ENCODE data around the gene PCED1A.

Gene PCED1A

GRCh38 chr20:2865101-2865500 is 24.6 kb upstream of the PCED1A start:
- no peak for DNase-seq
- Histone ChIP-seq H3K4me1 (no peaks in the 10 kb centered on the region), H3K4me3 (no peak overlapping the region), H3K9me3 (no peaks in the 10 kb centered on the region), H3K36me3 (peaks cover 59 to 70% (median 59%) of the 10 kb centered on the region in 3 donors), H3K27ac (no peak overlapping the region), H3K27me3 (no peaks in the 10 kb centered on the region)
- intact Hi-C loops (cut with DNase I; ENCODE audit: low total_unique reads): no loop called here
- TF ChIP-seq CTCF (IDR thresholded peaks at IDR 0.05): no peak

DNA sequence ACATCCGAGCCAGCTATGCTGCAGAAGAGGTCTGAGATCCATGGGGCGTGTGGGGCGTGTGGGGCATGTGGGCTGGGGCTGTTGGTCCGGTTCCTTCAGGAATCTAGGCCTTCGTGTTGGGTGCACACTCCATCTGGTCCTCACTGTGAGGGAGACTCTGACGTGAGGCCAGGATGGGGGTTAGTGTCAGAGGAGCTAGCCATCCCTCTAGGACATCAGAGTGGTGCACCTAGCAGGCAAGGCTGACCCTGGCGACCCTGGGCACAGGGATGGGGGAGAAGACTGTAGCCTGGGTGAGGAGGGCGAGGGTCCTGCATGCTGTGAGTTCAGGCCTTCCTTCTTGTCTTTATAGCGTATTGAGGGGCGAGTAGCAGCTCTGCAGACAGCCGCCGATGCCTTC is 24.2 kb upstream of the PCED1A start:
- intact Hi-C loops (cut with DNase I; ENCODE audit: low total_unique reads): no loop called here
- TF ChIP-seq CTCF (IDR thresholded peaks at IDR 0.05): no peak
- H3K27ac ChIP-seq: no peak overlapping the region
- no peaks in the 10 kb centered on the region for H3K4me1 ChIP-seq
- H3K4me3 ChIP-seq: no peak overlapping the region
- no peaks in the 10 kb centered on the region for H3K9me3 ChIP-seq
- no peak for DNase-seq
- H3K36me3 ChIP-seq: peaks cover 59 to 70% (median 59%) of the 10 kb centered on the region in 3 donors
- no peaks in the 10 kb centered on the region for H3K27me3 ChIP-seq

DNA sequence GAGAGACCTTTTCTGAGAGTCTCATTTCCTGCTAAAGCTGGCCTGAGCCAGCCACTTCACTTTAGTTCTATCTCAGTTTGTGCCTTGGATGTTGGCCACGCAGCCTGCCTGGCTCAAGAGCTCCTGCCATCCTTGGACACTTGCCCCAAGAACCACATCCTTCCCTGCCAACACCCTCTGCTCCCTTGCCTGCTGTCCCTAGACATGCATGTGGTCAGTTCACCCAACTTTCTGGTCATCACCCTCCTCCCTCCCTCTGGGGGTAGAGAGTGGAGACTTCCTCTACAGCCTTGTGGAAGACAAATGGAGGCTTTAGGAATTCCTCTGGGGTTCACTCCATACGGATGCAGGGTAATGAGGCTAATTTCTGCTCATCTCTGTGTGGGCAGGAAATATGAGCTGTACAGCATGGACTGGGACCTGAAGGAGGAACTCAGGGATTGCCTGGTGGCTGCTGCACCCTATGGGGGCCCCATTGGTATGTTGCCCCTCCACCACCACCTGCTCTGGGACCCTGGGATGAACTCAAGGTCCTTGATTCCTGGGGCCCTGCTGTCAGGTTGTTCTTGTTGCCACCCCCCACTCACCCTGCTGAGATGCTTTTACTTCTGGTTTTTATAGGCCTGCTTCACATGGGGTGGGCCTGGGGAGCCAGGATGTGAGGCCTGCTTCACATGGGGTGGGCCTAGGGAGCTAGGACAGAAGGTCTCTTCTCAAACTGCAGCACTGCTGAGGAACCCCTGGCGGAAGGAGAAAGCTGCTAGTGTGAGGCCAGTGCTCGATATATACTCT is 19.1 kb upstream of the PCED1A start:
- no peak overlapping the region for H3K4me3 ChIP-seq
- intact Hi-C loops (cut with DNase I; ENCODE audit: low total_unique reads): no loop called here
- H3K4me1 ChIP-seq: no peaks in the 10 kb centered on the region
- H3K27me3 ChIP-seq: no peaks in the 10 kb centered on the region
- DNase-seq: no peak
- TF ChIP-seq CTCF (IDR thresholded peaks at IDR 0.05): no peak
- no peak overlapping the region for H3K27ac ChIP-seq
- H3K9me3 ChIP-seq: no peaks in the 10 kb centered on the region
- peaks cover 39 to 43% (median 43%) of the 10 kb centered on the region in 3 donors for H3K36me3 ChIP-seq

- H3K27me3 ChIP-seq: no peaks in the 10 kb centered on the region
- peaks cover 29 to 34% (median 33%) of the 10 kb centered on the region in 3 donors for H3K36me3 ChIP-seq
- DNase-seq: no peak
- no peaks in the 10 kb centered on the region for H3K4me1 ChIP-seq
- intact Hi-C loops (cut with DNase I; ENCODE audit: low total_unique reads): no loop called here
- no peaks in the 10 kb centered on the region for H3K9me3 ChIP-seq
- H3K27ac ChIP-seq: no peak overlapping the region
- no peak for TF ChIP-seq CTCF (IDR thresholded peaks at IDR 0.05)
- H3K4me3 ChIP-seq: no peak overlapping the region
Measured at GRCh38 chr20:2858591-2858990, 18.1 kb upstream of the PCED1A start.

DNA sequence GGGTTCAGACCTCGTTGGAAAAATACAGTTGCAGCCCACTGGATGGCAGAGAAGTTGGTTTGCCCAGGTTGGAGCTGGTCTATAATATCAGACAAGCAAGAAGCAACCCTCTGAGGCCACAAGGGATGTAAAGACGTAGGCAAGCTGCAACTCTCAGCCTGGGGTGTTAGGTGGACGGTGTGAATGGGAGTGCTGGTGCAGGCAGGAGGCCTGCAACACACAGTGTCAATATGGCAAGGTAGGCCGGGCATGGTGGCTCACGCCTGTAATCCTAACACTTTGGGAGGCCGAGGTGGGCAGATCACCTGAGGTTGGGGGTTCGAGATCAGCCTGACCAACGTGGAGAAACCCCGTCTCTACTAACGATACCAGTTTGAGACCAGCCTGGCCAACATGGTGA is 10.6 kb upstream of the PCED1A start:
- Histone ChIP-seq H3K27ac (no peak overlapping the region), H3K9me3 (no peaks in the 10 kb centered on the region)

More for the DNA sequence above, 10.6 kb upstream of the PCED1A start:
- no peak for DNase-seq
- Histone ChIP-seq H3K27me3 (no peaks in the 10 kb centered on the region), H3K4me3 (no peak overlapping the region), H3K4me1 (peaks cover 0 to 5% (median 0%) of the 10 kb centered on the region in 4 donors), H3K36me3 (no peaks in the 10 kb centered on the region)
- TF ChIP-seq CTCF (IDR thresholded peaks at IDR 0.05): no peak
- intact Hi-C loops (cut with DNase I; ENCODE audit: low total_unique reads): no loop called here

Measured in tibial artery (tissue), 4 donors.